Osteocyte (in vitro differentiated cells): ENCODE results near the gene SLC8A2. TPM values are rescaled to one million over a fixed set of nuclear protein-coding genes. Genes with fewer than 3 reads are reported as not detected.

Experiments
- DNase-seq: peaks from one replicate; pipeline ENCODE4 v3.0.0; 2021; ENCODE audit warnings: mixed read lengths; ENCODE audit not compliant: unreplicated experiment; ENCODE audit errors: extremely low spot score
- H3K27ac Mint-ChIP-seq: one replicate; pipeline ENCODE4 v1.8.0; 2021; ENCODE audit warnings: mild to moderate bottlenecking, mixed read lengths; ENCODE audit not compliant: unreplicated experiment
- H3K27me3 Mint-ChIP-seq: one replicate; pipeline ENCODE4 v1.8.0; 2021; ENCODE audit warnings: mixed read lengths; ENCODE audit not compliant: unreplicated experiment
- H3K36me3 Mint-ChIP-seq: one replicate; pipeline ENCODE4 v1.8.0; 2021; ENCODE audit warnings: mixed read lengths; ENCODE audit not compliant: unreplicated experiment
- H3K4me1 Mint-ChIP-seq: one replicate; pipeline ENCODE4 v1.8.0; 2021; ENCODE audit warnings: mixed read lengths; ENCODE audit not compliant: unreplicated experiment
- H3K4me3 Mint-ChIP-seq: one replicate; pipeline ENCODE4 v1.8.0; 2021; ENCODE audit warnings: mild to moderate bottlenecking, moderate library complexity, mixed read lengths; ENCODE audit not compliant: unreplicated experiment
- H3K9me3 Mint-ChIP-seq: one replicate; pipeline ENCODE4 v1.8.0; 2021; ENCODE audit warnings: mixed read lengths; ENCODE audit not compliant: unreplicated experiment
- total RNA-seq: library from RNA; stranded (reverse); gene quantifications from 2 replicates; pipeline ENCODE4 v1.2.1, GENCODE V29; 2021
- TF ChIP-seq, protein P1 (sequence below): fragments of 200-600 bp; sonication (generic); IDR thresholded peaks from 2 replicates; pipeline ENCODE4 v1.5.0; 2021; ENCODE audit warnings: antibody characterized with exemption, mild to moderate bottlenecking, moderate library complexity

The SLC8A2 gene
- total RNA-seq, 1 donor from 2014 or later, result not detected

DNA sequence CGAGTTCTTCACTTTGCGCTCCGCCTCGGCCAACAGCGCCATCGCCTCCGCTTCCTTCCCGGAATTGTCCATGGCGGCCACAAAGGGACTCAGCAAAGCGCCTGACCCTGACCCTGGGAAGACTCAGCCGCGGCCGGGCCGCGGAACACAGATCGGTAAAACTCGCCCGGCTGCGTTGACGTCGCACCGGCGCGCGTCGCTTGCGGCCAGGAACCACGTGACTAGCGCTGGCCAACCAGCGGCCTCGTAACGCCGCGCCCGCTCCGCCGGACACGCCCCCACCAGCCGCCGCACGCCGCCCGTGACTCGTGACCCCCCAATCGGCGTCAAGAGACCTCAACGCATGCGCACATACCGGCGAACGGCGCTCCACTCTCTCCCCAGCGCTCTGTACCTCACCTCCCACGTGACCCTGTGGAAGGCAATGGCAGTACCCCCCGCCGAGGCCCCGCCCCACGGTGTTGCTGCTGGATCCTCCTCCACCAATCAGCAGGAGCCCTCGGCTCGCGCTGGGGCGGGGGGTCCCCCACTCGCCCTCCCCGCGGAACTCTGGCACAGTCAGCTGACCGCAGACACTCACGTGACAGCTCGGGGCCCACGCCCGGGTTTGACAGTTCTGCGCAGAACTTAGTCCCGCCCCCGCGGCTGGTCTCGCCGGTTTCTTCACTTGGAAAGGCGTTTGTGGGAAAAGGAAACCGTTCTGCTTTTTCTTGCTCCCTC, 43.3 kb upstream of the SLC8A2 start, which contains the start of gene NAPA:
Gene NAPA, minus strand, starts transcription at position 195 of the 720 bp plus-strand sequence. Its CDS starts 123 bp downstream, at position 72.
- Mint-ChIP-seq H3K9me3 (no peaks in the 10 kb centered on the region), H3K4me3 (peak within 1 kb of the TSS; percentile 98), H3K27me3 (peaks cover 3% of the 10 kb centered on the region), H3K4me1 (peaks cover 50% of the 10 kb centered on the region), H3K27ac (peak within 1 kb of the TSS; percentile 98), H3K36me3 (peaks cover 2% of the 10 kb centered on the region)
- TF ChIP-seq, protein P1, sequence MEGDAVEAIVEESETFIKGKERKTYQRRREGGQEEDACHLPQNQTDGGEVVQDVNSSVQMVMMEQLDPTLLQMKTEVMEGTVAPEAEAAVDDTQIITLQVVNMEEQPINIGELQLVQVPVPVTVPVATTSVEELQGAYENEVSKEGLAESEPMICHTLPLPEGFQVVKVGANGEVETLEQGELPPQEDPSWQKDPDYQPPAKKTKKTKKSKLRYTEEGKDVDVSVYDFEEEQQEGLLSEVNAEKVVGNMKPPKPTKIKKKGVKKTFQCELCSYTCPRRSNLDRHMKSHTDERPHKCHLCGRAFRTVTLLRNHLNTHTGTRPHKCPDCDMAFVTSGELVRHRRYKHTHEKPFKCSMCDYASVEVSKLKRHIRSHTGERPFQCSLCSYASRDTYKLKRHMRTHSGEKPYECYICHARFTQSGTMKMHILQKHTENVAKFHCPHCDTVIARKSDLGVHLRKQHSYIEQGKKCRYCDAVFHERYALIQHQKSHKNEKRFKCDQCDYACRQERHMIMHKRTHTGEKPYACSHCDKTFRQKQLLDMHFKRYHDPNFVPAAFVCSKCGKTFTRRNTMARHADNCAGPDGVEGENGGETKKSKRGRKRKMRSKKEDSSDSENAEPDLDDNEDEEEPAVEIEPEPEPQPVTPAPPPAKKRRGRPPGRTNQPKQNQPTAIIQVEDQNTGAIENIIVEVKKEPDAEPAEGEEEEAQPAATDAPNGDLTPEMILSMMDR, result no peak
- DNase-seq, result peak; percentile 100

DNA sequence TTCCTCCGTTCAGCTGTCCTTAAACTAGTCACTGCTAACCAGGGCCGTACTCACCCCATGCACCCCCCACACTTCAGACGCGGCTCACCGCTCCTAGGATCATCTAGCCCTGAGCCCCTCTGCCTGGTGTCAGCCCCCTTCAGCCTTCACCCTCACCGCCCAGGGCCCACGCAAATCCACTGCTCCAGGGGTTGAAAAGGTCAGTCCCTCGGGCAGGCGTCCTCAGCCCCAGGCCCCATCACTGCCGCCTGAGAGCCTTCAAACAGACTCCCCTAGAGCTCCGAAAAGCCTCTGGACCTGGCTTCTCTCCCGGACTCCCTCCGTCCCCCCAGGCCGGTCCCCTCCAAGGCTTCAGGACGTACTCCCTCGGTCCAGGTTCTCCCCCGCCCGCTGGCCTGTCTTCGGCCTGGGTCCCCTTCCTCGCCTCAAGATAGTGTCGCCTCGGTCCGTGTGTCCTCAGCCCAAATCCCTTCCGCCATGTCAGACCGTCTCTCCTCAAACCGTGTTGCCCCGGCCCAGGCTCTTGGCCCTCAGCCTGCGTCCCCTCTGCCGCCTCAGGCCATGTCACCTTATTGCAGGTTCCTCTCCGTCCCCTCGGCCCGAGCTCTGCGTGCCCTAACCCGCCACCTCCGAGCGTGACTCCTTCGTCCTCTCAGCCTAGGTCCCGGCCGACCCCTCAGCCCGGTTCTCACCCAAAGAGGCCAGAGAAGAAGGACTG, 42.6 kb upstream of the SLC8A2 start:
- TF ChIP-seq, protein P1, result no peak
- Mint-ChIP-seq H3K9me3 (no peaks in the 10 kb centered on the region), H3K4me3 (peak overlapping the region; percentile 98), H3K27ac (peak overlapping the region; percentile 98), H3K36me3 (peaks cover 4% of the 10 kb centered on the region), H3K27me3 (no peaks in the 10 kb centered on the region), H3K4me1 (peaks cover 56% of the 10 kb centered on the region)
- DNase-seq, result no peak

DNA sequence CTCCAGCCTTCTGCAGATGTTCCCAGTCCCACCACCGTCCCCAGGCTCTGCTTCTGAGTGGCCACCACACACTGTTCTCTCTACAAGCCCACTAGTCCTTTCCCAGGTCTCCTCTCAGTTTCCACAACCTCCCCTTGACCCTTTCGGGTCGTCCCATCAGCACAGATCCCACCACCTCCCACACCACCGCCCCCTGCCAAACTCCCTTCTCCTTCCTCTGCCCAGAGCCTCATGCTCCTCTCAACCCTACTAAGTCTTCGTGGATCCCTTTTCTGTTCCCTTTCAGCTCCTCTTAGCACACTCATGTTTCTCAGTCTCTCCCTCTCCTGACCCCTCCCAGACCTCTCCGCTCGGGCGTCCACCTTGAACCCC, 41.2 kb upstream of the SLC8A2 start:
- no peak for DNase-seq
- H3K27me3 Mint-ChIP-seq, result no peaks in the 10 kb centered on the region
- H3K36me3 Mint-ChIP-seq, result peaks cover 4% of the 10 kb centered on the region
- H3K4me3 Mint-ChIP-seq, result peak overlapping the region; percentile 98
- H3K27ac Mint-ChIP-seq, result peak overlapping the region; percentile 98
- TF ChIP-seq, protein P1, result no peak
- H3K4me1 Mint-ChIP-seq, result peaks cover 56% of the 10 kb centered on the region
- H3K9me3 Mint-ChIP-seq, result no peaks in the 10 kb centered on the region

DNA sequence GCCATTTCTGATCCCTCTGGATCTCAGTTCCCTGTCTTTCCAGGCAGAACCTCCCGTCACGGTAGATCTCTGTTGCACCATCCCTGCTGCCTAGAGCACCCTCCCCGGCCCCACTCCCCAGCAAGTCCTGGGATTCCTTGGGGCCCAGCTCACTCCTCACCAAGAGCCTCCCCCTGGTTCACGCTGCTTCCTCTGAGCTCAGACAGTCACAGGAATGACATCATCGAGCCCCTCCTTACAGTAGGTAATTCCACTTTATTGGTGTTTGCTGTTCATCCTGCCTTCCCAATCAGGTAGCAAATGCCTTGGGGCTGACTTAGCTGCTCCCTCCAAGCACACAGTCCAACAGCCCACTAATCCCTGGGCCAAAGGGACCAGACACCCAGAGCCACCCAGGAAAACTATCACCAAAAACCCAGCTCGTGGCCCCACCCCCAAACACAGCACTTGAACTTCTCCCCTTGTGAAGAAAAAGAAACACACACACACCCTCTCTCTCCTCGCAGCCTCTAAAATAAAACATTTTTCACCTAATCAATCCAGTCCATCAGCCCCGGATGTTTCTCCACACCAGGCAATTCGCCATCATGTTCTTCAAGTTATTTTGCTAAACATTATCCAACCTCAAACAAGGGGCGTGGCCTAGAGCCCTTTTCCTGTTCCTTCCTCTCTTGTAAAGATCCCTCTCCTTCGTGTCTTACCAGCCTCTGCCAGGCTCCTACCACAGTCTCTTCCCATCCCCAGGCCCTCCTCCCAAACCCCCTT, 40.7 kb upstream of the SLC8A2 start:
- Mint-ChIP-seq H3K4me3 (peak overlapping the region; percentile 98), H3K9me3 (no peaks in the 10 kb centered on the region), H3K27me3 (no peaks in the 10 kb centered on the region), H3K4me1 (peaks cover 56% of the 10 kb centered on the region), H3K36me3 (peaks cover 4% of the 10 kb centered on the region), H3K27ac (peak overlapping the region; percentile 98)
- TF ChIP-seq, protein P1, result no peak
- DNase-seq, result no peak
